ENCODE measurements around the gene VWDE.
A peak's percentile ranks its signal among the peaks of the same experiment; 100 is the strongest.

Gene VWDE

DNA sequence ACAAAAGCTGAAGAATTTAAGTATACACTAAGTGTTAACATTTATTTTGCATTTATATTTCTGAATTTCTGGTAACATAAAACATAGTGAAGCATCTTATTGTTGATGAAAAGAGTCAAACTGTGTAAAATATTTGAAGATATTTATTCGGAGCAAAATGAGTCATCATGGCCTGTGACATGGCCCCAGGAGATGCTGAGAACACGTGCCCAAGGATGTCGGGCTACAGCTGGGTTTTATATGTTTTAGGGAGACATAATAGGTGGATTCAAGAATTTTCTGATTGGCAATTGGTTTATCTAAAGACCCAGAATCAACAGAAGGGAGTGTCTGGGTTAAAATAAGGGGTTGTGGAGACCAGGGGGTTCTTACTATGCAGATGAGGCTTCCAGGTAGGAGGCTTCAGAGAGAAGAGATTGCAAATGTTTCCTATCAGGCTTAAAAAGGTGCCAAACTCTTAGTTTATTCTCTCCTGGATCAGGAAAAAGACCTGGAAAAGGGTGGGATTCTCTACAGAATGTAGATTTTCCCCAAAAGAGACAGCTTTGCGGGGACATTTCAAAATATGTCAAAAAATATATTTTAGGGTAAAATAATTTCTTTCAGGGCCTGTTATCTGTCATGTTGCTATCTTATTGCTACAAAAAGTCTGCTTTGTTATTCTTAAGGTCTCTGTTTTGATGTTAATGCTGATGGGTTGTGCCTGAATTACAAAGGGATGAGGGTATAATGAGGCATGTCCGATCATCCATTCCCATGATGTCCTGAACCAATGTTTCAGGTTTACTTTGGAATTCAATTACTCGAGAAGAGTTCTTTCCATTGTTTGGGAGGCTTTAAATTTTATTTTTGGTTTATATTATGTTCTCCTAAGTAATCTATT, 74.5 kb downstream of the VWDE start:
- DNase-seq (ENCODE audit: low spot score), result no peak

DNA sequence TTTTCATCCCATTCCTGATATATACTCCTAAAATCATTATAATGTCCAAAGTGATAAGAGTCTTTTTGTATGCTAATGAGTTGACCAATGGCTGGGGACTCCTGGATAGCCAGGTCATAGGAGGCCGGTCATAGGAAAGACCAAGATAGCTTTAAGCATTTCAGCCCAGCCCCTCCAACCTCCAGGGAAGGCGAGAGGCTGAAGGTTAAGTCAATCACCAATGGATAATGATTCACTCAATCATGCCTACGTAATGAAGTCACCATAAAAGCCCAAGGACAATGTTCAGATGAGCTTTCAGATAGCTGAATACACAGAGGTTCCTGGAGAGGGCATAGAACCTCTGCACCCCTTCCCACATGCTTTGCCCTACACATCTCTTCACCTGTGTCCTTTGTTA, 75.7 kb downstream of the VWDE start:
- DNase-seq (ENCODE audit: low spot score), result no peak

DNA sequence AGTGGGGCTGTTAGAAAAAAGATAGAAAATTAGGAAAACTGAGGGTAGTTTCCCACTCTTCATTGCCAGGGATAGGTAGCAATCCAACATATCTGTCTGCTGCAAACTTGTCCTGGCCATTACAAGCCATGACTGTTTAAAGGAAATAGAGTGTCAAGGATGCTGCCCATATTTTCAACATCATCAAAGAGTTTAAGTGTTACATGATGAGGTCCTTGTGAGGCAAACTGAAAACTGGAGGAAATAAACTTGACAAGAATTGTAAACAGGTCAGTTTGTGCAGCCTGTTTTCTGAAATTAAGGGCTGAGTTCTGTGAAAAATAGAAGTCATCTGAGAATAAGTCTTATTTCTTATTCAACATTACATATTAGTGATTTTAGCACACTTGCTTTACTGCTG, 78.0 kb downstream of the VWDE start:
- no peak for DNase-seq (ENCODE audit: low spot score)

DNA sequence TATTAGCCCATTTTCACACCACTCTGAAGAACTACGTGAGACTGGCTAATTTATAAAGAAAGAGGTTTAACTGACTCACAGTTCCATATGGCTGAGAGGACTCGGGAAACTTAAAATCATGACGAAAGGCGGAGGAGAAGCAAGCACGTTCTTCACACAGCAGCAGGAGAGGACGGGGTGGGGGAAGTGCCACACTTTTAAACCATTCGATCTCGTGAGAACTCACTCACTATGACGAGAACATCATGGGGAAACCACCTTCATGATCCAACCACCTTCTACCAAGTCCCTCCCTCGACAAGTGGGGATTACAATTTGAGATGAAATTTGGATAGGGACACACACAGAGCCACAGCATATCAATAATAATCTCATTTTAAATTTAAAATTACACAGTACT, 80.2 kb downstream of the VWDE start:
- DNase-seq (ENCODE audit: low spot score), result no peak

DNA sequence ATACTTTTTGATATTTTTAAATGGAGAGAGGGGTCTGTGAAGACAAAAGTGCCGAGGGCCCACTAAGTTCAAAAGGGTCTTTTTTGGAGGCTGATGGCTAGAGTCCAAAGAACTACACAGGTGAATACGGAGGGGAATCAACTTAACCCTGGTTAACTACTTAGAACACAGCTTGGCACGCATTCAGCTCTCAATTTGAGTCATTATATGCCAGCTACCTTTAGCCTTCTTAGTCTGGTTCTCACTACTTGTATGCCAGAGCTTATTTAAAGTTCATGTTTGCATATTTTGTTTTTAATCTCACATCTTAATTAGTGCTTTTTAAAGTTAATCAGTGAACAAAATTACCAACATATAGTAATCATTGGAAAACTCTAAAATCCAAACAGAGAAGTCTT, 80.8 kb downstream of the VWDE start:
- no peak for DNase-seq (ENCODE audit: low spot score)

DNA sequence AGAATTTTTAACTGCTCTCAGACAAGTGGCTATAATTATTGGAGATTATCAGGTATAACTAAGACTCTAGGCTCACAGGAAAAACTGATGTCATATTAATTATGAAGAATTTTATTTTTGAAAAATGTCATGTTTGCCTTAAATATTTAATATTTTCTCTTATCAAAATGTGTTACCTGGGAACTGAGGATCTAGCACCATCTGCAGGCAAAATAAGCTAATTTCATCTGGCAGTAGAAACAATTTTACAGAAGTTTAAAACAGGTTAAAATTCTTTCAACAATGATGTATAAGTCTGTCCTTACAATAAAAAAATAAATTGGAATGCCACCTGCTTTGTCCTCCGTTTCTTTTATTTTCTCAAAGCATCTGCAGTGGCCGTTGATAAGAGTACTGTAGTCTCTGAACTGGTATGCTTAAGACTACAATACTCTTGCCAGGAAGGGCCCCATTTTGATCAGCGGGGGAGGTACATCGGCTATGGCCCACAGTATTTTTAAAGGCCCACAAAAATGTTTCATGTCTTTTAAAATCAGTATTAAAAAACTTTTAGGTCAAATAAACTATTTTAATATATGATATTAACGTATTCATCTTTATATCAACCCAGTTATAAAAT, 81.3 kb downstream of the VWDE start:
- DNase-seq (ENCODE audit: low spot score), result peak; percentile 10

DNA sequence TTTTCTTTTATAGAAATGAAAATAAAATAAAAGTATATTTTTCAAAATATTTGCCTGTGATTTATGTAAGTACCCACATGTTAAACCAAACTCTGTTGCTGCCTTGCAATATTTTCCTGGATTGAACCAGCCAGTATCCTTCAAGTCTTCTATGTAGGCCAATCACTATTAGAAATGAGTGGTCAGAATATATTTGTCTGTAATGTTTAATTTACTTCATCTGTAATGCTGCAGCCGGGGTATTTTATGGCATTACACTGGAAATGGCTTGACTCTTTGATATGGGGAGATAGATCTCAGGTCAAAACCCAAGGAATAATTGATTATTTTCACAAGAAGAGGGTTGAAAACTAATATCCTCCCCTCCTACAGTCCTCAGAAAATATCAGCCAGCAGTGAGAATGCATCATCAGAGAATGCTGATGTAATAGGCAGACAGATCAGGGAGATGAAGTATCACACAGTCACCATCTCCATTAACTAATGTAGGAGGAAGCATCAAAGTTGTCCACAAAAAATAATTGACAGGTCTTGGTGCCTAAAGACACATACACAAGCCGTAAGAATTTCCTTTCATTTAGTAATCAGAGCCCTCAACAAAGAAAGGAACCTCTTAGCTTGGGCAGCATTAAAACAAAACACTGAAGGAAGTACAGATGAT, 82.5 kb downstream of the VWDE start:
- DNase-seq (ENCODE audit: low spot score), result no peak

DNA sequence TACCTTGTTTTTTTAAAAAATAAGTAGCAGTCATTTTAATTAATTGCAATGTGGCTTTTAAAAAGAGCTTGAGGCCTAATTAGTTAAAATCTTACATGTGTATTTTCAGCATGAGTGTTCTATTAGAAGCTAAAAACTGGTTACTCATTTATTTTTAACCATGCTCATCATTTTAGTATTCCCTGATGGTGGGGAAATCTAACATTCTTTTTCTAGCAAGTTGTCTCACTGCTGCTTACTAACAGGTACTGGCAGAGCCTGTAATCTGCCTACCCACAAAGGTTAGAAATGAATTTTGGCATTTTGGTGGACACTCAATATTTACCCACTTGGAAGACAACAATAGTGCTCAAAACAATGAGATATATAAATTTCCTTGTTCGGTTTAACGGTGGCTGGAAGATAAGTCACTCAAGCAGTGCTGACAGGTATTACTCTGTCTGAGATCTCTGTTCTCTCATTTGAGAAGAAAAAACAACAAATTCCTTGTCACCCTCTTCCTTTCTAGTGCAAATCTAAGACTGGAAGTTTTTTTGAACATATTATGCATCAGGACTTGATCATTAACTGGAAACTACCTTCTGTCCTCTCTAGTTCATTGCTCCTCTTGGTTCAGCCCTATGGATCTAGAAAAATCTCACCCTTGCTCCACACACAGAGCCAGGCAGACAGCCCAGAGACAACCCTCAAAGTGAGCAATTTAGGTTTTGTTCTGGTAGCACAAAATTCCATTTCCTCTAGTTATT, 83.3 kb downstream of the VWDE start:
- DNase-seq (ENCODE audit: low spot score), result no peak

DNA sequence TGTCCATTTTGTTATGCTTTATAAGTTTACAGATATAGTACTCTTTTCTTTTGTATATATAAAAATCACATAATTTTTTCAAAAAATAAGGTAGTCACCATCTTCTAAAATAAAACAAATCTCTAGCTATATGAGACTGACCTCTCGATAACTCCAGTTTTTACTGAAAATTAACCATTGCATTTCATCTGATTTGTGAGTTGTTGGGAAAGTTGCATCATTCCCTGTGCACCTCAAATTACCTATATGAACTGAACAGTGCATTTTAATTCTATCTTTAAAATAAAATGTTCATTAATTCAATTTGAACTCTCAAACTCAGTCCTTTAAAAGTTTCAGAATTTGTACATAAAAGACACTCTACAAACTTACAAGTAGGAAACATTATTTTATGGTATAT, 86.0 kb downstream of the VWDE start:
- DNase-seq (ENCODE audit: low spot score), result no peak

DNA sequence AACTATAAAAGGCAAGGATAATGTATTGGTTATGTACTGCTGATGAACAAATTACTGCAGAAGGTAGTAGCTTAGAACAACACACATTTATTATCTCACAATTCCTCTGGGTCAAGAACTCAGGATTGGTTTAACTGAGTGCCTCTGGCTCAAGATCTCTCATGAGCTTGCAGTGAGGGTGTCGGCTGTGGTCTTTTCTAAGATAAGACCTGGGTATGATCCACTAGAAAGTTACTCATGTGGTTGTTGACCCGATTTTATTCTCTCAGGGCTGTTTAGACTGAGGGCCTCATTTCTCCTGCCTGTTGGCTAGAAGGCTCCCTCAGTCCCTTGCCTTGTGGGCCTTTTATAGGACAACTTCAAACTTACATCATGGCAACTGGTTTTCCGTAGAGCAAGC, 86.7 kb downstream of the VWDE start:
- DNase-seq (ENCODE audit: low spot score), result no peak

DNA sequence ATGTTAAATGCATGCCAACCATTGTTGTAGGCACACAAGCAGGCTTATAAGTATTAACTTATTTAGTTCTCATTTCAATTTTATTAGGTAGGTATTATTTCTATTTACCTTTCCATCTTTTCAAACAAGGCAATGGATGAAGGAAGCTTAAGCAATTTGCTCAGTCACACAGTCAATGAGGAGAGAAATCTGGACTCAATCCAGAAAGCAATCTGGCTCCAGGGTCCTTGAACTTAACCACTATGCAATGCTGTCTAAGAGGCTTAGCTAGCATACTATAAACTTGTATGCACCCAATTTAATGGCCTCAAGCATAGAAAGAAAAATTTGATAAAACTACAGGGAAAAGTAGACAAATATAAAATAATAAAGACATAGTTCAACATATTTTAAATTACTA, 88.6 kb downstream of the VWDE start:
- no peak for DNase-seq (ENCODE audit: low spot score)

DNA sequence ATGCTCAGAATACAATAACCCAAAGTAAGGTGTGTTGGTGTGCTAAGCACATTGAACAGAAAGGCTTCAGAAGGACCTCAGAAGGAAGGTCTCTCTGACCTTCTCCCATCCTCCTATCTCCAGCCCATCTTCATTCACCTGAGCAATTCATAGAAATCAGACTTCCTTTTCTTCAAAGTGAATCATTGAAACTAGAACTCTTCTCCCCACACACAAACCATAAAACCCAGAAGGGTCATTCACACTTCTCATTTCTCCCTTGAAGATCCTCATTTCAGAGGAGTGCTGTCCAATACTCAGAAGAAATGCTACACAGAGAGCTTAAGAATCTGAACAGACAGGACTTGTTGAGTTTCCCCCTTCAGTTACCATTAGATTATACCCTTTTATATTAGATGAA, 89.5 kb downstream of the VWDE start:
- DNase-seq (ENCODE audit: low spot score), result no peak

DNA sequence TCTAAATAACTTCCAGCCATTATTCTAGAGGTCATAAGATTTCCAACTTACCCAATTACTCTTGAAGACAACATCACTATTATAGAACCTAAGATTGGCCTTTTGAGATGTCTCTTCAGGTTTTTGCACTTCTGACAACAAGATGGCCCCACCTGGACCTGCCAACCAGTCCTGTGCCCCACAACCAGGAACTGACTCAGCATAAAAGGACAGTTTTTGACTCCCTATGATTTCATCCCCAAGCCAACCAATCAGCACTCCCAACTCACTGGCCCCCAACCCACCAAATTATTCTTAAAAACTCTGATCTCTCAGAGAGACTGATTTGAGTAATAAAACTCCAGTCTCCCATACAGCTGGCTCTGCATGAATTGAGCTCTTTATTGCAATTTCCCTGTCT, 98.2 kb downstream of the VWDE start:
- DNase-seq (ENCODE audit: low spot score), result no peak

DNA sequence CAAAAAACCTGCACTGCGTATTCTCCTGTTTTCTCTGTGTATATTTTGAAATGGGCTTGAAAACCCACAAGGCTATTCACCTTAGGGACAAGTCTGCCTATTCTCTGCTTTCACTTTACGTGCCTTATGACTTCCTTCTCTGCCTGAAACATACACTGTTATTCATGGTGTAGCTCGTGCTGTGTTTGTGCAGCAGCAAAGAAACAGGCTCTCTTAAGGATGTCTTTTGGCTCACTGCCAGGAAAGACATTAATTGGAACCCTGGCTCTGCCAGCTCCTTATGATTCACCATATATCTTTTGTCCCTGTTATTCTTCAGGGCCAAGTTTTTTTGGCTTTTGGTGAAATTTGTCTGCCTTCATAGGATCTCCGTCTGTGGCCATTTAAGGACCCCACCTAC, 100.2 kb downstream of the VWDE start:
- DNase-seq (ENCODE audit: low spot score), result no peak

DNA sequence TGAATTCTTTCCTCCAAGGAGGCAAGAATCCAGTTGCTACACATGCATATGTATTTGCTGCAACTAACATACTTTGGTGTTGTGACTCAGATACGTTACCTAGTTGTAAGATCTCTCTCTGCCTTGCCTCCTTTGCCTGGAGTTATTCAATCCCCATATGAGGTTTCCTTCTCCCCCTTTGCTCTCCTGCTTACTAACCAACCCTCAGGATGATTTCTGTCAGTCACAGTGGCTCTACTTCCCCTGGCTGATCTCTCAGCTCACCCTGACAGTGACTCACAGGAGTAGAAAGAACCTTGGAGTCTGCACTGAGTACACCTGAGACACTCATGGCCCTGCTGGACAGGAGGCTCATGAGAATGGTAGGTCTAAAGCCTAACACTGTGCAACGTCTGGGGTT, 100.6 kb downstream of the VWDE start:
- no peak for DNase-seq (ENCODE audit: low spot score)

DNA sequence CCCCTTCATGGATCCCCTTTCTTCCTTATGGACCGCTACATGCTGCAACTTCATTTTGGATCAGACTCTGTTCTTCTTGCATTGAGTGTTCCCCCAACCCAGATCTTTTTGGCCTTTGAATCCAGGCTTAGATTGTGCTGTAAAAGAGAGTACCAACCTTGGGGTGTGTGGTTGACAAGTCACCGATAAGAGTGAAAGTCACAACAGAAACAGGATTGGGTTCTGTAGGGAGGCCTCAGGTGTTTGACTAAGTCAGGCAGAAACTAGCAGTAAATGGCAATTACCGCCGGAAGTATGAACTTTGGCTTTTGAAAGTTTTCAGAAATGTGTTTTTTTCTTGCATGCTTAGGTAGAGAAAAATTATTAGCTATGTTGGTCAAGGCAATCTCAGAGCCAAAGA, 103.2 kb downstream of the VWDE start:
- no peak for DNase-seq (ENCODE audit: low spot score)

DNA sequence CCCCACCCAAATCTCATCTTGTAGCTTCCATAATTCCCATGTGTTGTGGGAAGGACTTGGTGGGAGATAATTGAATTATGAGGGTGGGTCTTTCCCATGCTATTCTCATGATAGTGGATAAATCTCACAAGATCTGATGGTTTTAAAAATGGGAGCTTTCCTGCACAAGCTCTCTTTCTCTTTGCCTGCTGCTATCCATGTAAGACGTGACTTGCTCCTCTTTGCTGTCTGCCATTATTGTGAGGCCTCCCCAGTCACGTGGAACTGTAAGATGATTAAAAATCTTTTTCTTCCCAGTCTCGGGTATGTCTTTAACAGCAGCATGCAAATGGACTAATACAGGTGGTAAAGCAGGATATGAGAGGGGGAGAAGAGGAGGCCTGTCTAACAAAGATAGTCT, 104.3 kb downstream of the VWDE start:
- no peak for DNase-seq (ENCODE audit: low spot score)

DNA sequence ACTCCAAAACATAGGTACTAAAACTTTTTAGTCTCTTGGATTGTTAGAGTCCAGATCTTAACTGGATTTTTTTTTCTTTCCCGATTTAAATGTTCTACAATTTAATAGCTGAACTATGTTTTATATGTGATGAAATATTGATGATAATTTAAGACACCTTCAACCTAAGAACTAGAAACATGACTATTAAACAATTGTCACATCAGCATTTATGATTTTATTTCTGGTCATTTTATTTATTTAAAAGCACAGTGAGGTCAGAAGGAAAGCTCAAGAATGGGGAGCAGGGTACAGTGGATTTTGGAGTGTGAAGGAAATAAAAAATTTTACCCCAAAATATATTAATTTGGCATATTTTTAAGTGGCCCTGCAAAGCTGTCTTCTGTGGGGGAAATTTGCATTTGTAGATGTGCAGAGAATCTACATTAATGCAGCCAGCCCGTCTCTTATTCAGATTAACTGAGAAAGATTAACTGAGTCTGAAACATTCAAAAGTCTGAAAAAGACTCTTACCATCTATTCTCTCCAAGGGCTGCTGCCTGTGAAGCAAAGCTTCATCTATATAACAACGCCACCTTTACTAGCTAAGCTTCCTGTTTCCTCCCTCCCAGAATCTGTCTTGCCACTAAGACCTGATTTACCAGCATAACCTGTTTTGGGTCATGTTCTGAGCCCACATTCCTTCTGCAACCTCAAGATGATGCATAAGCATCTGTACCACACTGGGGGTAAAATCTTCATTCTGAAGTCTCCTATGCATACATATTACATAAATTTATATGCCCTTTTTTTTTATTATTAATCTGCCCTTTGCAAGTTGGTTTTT, 106.2 kb downstream of the VWDE start:
- DNase-seq (ENCODE audit: low spot score), result no peak

DNA sequence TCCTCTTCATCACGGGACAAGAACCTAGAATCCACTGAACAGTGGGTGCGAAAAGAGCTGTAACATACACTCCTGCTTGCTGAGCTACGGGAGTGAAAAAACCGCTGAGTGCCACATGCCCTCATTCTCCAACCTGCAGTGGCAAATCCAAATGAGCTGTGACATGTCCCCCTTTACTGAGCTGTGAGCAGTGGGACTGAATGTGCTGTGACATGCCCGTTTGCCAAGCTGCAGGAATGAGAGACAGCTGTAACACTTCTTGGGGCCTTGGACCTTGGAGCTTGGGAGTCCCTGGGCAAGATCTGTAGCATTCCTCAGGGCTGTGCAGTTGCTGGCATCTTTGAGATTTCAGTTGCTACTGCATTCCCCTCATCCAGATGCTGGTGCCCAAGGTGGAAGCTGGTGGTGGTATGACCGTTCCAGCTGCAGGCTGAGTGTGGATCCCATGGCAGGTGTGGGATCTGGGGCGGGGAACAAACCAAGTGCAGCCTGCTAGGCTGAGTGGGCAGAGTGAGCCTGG, 107.6 kb downstream of the VWDE start:
- no peak for DNase-seq (ENCODE audit: low spot score)

DNA sequence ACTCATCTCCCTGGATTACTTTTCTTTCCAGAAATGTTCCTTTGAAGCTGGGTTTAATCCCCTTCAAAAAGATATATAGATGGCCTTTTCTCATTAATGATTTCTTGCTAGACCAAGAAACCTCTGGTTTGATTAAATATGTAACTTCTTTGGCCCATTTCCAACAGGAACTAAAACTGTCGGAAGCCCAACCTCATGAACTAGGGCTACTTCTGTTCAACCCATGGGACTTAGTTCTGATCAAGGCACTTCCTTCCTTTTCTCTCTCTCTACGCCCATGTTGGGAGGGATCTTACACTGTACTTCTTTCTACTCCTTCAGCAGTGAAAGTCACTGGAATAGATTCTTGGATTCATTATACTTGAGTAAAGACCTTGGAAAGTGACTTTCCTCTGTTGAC, 109.0 kb downstream of the VWDE start:
- no peak for DNase-seq (ENCODE audit: low spot score)

DNA sequence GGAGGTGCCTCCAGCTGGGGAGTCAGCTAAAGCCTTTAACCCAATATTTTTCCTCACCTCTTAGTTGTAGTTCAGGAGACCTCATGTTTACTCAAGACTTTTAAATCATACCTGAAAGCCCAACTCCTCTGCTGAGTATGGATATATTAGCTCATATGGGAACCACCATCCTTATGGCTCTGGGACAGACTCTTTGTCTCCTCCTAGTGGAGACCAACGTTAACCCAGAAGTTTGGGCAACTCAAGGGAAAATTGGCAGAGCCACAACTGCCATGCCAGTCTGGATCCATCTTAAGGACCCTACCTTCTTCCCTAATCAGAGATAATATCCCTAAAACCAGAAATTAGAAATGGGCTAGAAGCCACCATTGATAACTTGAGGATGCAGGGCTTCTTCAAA, 111.8 kb downstream of the VWDE start:
- DNase-seq (ENCODE audit: low spot score), result peak; percentile 11

DNA sequence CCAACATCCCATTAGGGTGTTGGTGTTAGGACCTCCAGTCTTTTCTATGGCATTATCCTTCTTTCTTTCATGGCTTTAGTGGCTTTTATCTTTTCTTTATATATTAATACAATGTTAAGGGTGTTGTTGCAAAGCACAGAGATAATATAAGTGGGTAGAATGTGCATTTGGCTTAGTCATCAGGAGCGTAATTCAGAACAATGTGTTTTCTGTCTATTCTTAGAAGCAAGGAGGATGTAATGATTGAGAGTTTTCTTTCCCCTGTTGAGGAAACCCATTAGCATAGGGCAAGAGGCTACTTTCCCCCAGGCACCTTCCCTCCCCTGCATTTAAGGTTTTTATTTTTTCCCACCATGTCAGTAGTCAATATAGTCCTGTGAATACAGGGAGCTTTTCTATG, 112.9 kb downstream of the VWDE start:
- DNase-seq (ENCODE audit: low spot score), result no peak

All from hematopoietic multipotent progenitor cell treated with erythropoietin and hydrocortisone succinate and interleukin-3 and kit ligand, for 17 days (in vitro differentiated cells).